GM23338 (cell line): ENCODE results near the gene FBXL17.

ENCODE experiments used
- ETS1 ChIP-seq: IDR thresholded peaks from 2 replicates; pipeline ENCODE4 v1.6.1; 2016; ENCODE audit warnings: antibody characterized with exemption
- EZH2 ChIP-seq: fragments of 200-600 bp; sonication (generic); IDR thresholded peaks from one replicate; pipeline ENCODE4 v1.8.0; 2017; ENCODE audit warnings: antibody characterized with exemption, mild to moderate bottlenecking, low read depth; ENCODE audit not compliant: unreplicated experiment
- NANOG ChIP-seq: IDR thresholded peaks from 2 replicates; pipeline ENCODE4 v1.6.1; 2016; ENCODE audit warnings: antibody characterized with exemption, borderline replicate concordance
- POLR2AphosphoS5 ChIP-seq: IDR thresholded peaks from 2 replicates; pipeline ENCODE4 v1.6.1; 2016; ENCODE audit warnings: antibody characterized with exemption, low read depth
- ZNF114 ChIP-seq: fragments of 250-450 bp; sonication (Bioruptor Pico); IDR thresholded peaks from 2 replicates; pipeline ENCODE4 v1.5.0; 2020; ENCODE audit warnings: mild to moderate bottlenecking, moderate library complexity
- TF ChIP-seq, protein P1 (sequence below), 2 experiments: fragments of 200-600 bp in 1 of 2; sonication (generic) in 1 of 2; conservative IDR thresholded peaks; 2 replicates each; pipeline versions ENCODE4 v1.5.1 to v1.6.1; 2016 to 2017; ENCODE audit warnings: antibody characterized with exemption in 2 of 2, low read depth in 2 of 2, mild to moderate bottlenecking in 2 of 2, moderate library complexity in 1 of 2
- TF ChIP-seq, protein P2 (sequence below): IDR thresholded peaks from one replicate; pipeline ENCODE4 v1.6.1; 2018; ENCODE audit warnings: antibody characterized with exemption; ENCODE audit not compliant: unreplicated experiment

GRCh38 chr5:108193021-108193795 is 188.7 kb downstream of the FBXL17 start:
- TF ChIP-seq, protein P1, sequence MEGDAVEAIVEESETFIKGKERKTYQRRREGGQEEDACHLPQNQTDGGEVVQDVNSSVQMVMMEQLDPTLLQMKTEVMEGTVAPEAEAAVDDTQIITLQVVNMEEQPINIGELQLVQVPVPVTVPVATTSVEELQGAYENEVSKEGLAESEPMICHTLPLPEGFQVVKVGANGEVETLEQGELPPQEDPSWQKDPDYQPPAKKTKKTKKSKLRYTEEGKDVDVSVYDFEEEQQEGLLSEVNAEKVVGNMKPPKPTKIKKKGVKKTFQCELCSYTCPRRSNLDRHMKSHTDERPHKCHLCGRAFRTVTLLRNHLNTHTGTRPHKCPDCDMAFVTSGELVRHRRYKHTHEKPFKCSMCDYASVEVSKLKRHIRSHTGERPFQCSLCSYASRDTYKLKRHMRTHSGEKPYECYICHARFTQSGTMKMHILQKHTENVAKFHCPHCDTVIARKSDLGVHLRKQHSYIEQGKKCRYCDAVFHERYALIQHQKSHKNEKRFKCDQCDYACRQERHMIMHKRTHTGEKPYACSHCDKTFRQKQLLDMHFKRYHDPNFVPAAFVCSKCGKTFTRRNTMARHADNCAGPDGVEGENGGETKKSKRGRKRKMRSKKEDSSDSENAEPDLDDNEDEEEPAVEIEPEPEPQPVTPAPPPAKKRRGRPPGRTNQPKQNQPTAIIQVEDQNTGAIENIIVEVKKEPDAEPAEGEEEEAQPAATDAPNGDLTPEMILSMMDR (conservative IDR thresholded peaks at IDR 0.05; ENCODE audit: low read depth in 2 of 2): no peak
- TF ChIP-seq, protein P2, sequence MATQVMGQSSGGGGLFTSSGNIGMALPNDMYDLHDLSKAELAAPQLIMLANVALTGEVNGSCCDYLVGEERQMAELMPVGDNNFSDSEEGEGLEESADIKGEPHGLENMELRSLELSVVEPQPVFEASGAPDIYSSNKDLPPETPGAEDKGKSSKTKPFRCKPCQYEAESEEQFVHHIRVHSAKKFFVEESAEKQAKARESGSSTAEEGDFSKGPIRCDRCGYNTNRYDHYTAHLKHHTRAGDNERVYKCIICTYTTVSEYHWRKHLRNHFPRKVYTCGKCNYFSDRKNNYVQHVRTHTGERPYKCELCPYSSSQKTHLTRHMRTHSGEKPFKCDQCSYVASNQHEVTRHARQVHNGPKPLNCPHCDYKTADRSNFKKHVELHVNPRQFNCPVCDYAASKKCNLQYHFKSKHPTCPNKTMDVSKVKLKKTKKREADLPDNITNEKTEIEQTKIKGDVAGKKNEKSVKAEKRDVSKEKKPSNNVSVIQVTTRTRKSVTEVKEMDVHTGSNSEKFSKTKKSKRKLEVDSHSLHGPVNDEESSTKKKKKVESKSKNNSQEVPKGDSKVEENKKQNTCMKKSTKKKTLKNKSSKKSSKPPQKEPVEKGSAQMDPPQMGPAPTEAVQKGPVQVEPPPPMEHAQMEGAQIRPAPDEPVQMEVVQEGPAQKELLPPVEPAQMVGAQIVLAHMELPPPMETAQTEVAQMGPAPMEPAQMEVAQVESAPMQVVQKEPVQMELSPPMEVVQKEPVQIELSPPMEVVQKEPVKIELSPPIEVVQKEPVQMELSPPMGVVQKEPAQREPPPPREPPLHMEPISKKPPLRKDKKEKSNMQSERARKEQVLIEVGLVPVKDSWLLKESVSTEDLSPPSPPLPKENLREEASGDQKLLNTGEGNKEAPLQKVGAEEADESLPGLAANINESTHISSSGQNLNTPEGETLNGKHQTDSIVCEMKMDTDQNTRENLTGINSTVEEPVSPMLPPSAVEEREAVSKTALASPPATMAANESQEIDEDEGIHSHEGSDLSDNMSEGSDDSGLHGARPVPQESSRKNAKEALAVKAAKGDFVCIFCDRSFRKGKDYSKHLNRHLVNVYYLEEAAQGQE: no peak
- TF ChIP-seq POLR2AphosphoS5 (no peak), ETS1 (no peak), ZNF114 (CRISPR knock-in tag) (no peak), EZH2 (no peak), NANOG (no peak)
